IgD-negative memory B cell (primary cell): ENCODE measurements around the gene TRMT2A. TPM values are rescaled to one million over a fixed set of nuclear protein-coding genes. Genes with fewer than 3 reads are reported as not detected.
A peak's percentile ranks its signal among the peaks of the same experiment; 100 is the strongest.

Experiments
- H3K27ac Mint-ChIP-seq, 3 donors: one replicate each; pipeline ENCODE4 v1.8.0; 2020 to 2022; ENCODE audit warnings: mild to moderate bottlenecking in 3 of 3, mixed read lengths in 3 of 3, moderate library complexity in 1 of 3
- H3K27me3 Mint-ChIP-seq: one replicate; pipeline ENCODE4 v1.8.0; 2021; ENCODE audit warnings: mixed read lengths
- H3K36me3 Mint-ChIP-seq: one replicate; pipeline ENCODE4 v1.8.0; 2020; ENCODE audit warnings: mild to moderate bottlenecking, mixed read lengths
- H3K4me1 Mint-ChIP-seq, 3 donors: one replicate each; pipeline ENCODE4 v1.8.0; 2020 to 2022; ENCODE audit warnings: mixed read lengths in 3 of 3, mild to moderate bottlenecking in 1 of 3
- H3K4me3 Mint-ChIP-seq, 4 donors: one replicate each; pipeline ENCODE4 v1.8.0; 2020 to 2022; ENCODE audit warnings: mild to moderate bottlenecking in 4 of 4, mixed read lengths in 4 of 4, moderate library complexity in 3 of 4
- H3K9me3 Mint-ChIP-seq, 3 donors: one replicate each; pipeline ENCODE4 v1.8.0; 2020 to 2021; ENCODE audit warnings: mixed read lengths in 3 of 3, mild to moderate bottlenecking in 1 of 3
- polyA plus RNA-seq: library from polyadenylated mRNA; unstranded; fragments of 300-500 nt; fragmentation: Illumina TruSeq; gene quantifications from one replicate; pipeline ENCODE4 v1.2.3, GENCODE V29; 2021

Gene TRMT2A
- polyA plus RNA-seq, 1 donor from 2014 or later, result 33.7 TPM

DNA sequence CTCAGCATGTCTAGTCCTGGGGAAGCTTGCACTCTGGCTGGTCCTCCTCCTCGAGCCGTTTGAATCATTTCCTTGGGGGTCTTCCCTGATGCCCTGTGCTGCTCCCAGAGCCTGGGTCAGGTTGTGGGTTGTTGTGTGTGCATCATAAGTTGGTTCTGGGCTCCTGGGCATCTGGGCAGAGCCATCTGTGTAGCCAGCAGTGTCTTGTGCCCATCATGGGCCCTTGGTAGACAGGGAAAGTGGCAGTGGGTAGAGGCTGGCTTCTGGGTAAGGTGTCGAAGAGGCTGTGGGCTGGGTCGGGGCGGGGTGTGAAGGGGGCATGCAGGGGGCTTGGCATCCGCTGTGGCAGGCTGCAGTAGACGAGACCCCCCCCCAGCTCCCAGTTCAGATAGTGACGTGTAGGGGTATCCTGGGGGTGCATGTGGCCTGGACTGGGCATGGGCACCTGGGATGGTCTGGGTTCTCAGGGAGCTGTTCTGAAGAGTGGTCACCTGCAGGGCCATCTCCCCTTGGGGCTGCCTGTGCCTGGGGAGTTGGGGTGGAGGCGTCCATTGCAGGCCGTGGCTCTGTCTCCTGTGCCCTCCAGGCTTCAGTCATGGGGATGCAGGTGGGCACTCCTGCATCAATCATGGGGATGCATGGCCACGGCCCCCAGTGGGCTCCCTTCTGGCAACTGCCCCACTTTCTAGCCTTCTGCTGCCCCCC, 7.2 kb upstream of the TRMT2A start:
- H3K36me3 Mint-ChIP-seq, result no peaks in the 10 kb centered on the region
- no peaks in the 10 kb centered on the region for H3K27me3 Mint-ChIP-seq
- no peak overlapping the region for H3K4me3 Mint-ChIP-seq
- no peaks in the 10 kb centered on the region for H3K9me3 Mint-ChIP-seq
- H3K27ac Mint-ChIP-seq, result peak overlapping the region in 1 of 3 donors; percentile 85
- peaks cover 0 to 6% (median 3%) of the 10 kb centered on the region in 3 donors for H3K4me1 Mint-ChIP-seq

GRCh38 chr22:20123366-20124082, 6.5 kb upstream of the TRMT2A start:
- Mint-ChIP-seq H3K27ac (peak overlapping the region in 1 of 3 donors; percentile 85), H3K4me3 (no peak overlapping the region), H3K4me1 (peaks cover 0 to 8% (median 7%) of the 10 kb centered on the region in 3 donors), H3K9me3 (no peaks in the 10 kb centered on the region), H3K36me3 (no peaks in the 10 kb centered on the region), H3K27me3 (no peaks in the 10 kb centered on the region)

DNA sequence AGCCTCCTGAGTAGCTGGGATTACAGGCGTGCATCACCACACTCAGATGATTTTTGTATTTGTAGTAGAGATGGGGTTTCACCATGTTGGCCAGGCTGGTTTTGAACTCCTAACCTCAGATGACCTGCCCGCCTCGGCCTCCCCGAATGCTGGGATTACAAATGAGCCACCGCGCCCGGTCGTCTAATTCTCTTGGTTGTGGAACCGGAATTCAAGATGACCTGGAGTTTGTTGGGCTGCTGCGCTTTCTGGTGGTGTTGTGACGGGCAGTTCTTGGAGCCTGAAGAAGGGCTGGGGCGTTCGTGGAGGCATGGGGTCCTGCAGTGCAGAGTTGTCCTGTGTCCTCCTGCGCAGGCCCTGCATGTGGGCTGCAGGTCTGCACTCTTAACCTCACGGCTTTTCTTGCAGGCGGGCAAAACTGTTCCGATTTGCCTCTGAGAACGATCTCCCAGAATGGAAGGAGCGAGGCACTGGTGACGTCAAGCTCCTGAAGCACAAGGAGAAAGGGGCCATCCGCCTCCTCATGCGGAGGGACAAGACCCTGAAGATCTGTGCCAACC, 4.9 kb upstream of the TRMT2A start:
- H3K9me3 Mint-ChIP-seq, result no peaks in the 10 kb centered on the region

GRCh38 chr22:20118300-20119020, 1.4 kb upstream of the TRMT2A start:
- peak overlapping the region; percentile 82 to 92 (median 90) for H3K4me3 Mint-ChIP-seq
- H3K4me1 Mint-ChIP-seq, result peaks cover 0 to 17% (median 15%) of the 10 kb centered on the region in 3 donors
- no peaks in the 10 kb centered on the region for H3K27me3 Mint-ChIP-seq
- no peaks in the 10 kb centered on the region for H3K36me3 Mint-ChIP-seq
- H3K9me3 Mint-ChIP-seq, result no peaks in the 10 kb centered on the region
- H3K27ac Mint-ChIP-seq, result peak overlapping the region in 2 of 3 donors; percentile 89 to 91

More for the DNA sequence above, 4.9 kb upstream of the TRMT2A start:
- Mint-ChIP-seq H3K27ac (peak overlapping the region in 1 of 3 donors; percentile 78), H3K36me3 (no peaks in the 10 kb centered on the region), H3K4me1 (peaks cover 0 to 12% (median 9%) of the 10 kb centered on the region in 3 donors), H3K27me3 (no peaks in the 10 kb centered on the region), H3K4me3 (peak overlapping the region in 1 of 4 donors; percentile 52)

- Mint-ChIP-seq H3K27ac (peak overlapping the region; percentile 79 to 91 (median 89)), H3K9me3 (no peaks in the 10 kb centered on the region), H3K4me3 (peak overlapping the region; percentile 90 to 92 (median 90)), H3K36me3 (no peaks in the 10 kb centered on the region), H3K27me3 (no peaks in the 10 kb centered on the region), H3K4me1 (peaks cover 0 to 17% (median 15%) of the 10 kb centered on the region in 3 donors)
Measured at GRCh38 chr22:20117633-20118299, 740 bp upstream of the TRMT2A start.

DNA sequence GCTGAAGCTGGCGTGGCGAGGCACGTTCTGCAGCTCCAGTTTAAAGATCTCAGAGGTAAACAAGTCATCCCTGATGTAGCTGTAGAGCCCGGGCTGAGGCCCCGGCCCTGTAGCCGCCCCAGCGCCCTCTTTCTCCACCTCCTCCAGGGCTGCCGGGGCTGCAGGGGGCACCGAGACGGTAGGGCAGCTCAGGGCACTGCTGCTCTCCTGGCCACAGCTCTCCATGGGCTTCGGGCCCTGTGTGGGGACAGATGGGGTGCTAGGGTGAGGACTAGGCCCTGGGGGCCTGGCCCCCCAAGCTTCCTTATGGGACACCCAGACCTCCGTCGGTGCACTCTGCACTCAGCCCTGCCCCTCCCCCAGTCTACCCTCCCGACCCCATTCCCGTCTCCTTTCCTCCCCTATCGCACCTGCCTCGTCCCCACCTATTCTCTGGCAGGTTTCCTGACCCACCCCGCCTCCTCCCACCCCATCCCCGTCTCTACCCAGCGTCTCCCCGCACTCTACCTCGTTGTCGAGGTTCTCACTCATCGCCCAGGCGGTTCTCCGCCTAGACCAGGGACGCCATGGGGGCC, 563 bp downstream of the TRMT2A start:
- Mint-ChIP-seq H3K4me1 (peaks cover 0 to 17% (median 16%) of the 10 kb centered on the region in 3 donors), H3K36me3 (no peaks in the 10 kb centered on the region), H3K27ac (peak overlapping the region; percentile 79 to 97 (median 91)), H3K4me3 (peak overlapping the region; percentile 90 to 96 (median 92)), H3K9me3 (no peaks in the 10 kb centered on the region), H3K27me3 (no peaks in the 10 kb centered on the region)

- Mint-ChIP-seq H3K27me3 (no peaks in the 10 kb centered on the region), H3K4me3 (peak within 1 kb of the TSS; percentile 90 to 96 (median 92)), H3K4me1 (peaks cover 0 to 21% (median 16%) of the 10 kb centered on the region in 3 donors), H3K9me3 (no peaks in the 10 kb centered on the region), H3K36me3 (no peaks in the 10 kb centered on the region), H3K27ac (peak within 1 kb of the TSS; percentile 79 to 97 (median 91))
Measured at GRCh38 chr22:20115691-20116375, 1.2 kb downstream of the TRMT2A start, which contains the start of gene RANBP1. RANBP1 (plus strand) TSS chr22:20116104; CDS start chr22:20116185, 81 bp downstream.

GRCh38 chr22:20114506-20115475, 2.2 kb downstream of the TRMT2A start:
- no peaks in the 10 kb centered on the region for H3K36me3 Mint-ChIP-seq
- H3K9me3 Mint-ChIP-seq, result no peaks in the 10 kb centered on the region
- H3K4me3 Mint-ChIP-seq, result peak overlapping the region in 3 of 4 donors; percentile 55 to 71 (median 63)
- H3K4me1 Mint-ChIP-seq, result peaks cover 0 to 20% (median 16%) of the 10 kb centered on the region in 3 donors
- H3K27ac Mint-ChIP-seq, result peak overlapping the region in 1 of 3 donors; percentile 53
- H3K27me3 Mint-ChIP-seq, result no peaks in the 10 kb centered on the region

- H3K9me3 Mint-ChIP-seq, result no peaks in the 10 kb centered on the region
- peaks cover 0 to 14% (median 14%) of the 10 kb centered on the region in 3 donors for H3K4me1 Mint-ChIP-seq
- peak overlapping the region in 2 of 4 donors; percentile 37 to 71 for H3K4me3 Mint-ChIP-seq
- H3K27ac Mint-ChIP-seq, result no peak overlapping the region
- H3K27me3 Mint-ChIP-seq, result no peaks in the 10 kb centered on the region
- H3K36me3 Mint-ChIP-seq, result no peaks in the 10 kb centered on the region
Measured at GRCh38 chr22:20113551-20114310, 3.3 kb downstream of the TRMT2A start.

- no peaks in the 10 kb centered on the region for H3K27me3 Mint-ChIP-seq
- peaks cover 0 to 12% (median 7%) of the 10 kb centered on the region in 3 donors for H3K4me1 Mint-ChIP-seq
- no peaks in the 10 kb centered on the region for H3K36me3 Mint-ChIP-seq
- no peaks in the 10 kb centered on the region for H3K9me3 Mint-ChIP-seq
- peak overlapping the region in 1 of 3 donors; percentile 88 for H3K27ac Mint-ChIP-seq
- H3K4me3 Mint-ChIP-seq, result no peak overlapping the region
Measured at GRCh38 chr22:20112623-20113511, 4.2 kb downstream of the TRMT2A start.
